HCT116 (cell line): ENCODE results near the gene CDHR3.

Source experiments
- CEBPB ChIP-seq: IDR thresholded peaks from 2 replicates; pipeline ENCODE4 v1.6.1; 2012; ENCODE audit warnings: low read depth
- EGR1 ChIP-seq: IDR thresholded peaks from 2 replicates; pipeline ENCODE4 v1.6.1; 2012; ENCODE audit warnings: low read depth
- EZH2 ChIP-seq: fragments of 200-600 bp; sonication (generic); IDR thresholded peaks from 2 replicates; pipeline ENCODE4 v1.6.1; 2017; ENCODE audit warnings: antibody characterized with exemption, mixed run types
- EZH2phosphoT487 ChIP-seq: fragments of 200-600 bp; IDR thresholded peaks from 2 replicates; pipeline ENCODE4 v1.6.1; 2018; ENCODE audit warnings: antibody characterized with exemption, borderline replicate concordance
- JUND ChIP-seq: IDR thresholded peaks from 2 replicates; pipeline ENCODE4 v1.6.1; 2012
- POLR2A ChIP-seq: IDR thresholded peaks from 2 replicates; pipeline ENCODE4 v1.7.0; 2011; ENCODE audit warnings: borderline replicate concordance; ENCODE audit not compliant: insufficient read depth, insufficient read length; ENCODE audit errors: extremely low read depth
- POLR2AphosphoS5 ChIP-seq: IDR thresholded peaks from 2 replicates; pipeline ENCODE4 v1.6.1; 2011; ENCODE audit warnings: mild to moderate bottlenecking, low read depth, low read length, moderate library complexity
- SIN3A ChIP-seq: IDR thresholded peaks from 2 replicates; pipeline ENCODE4 v1.6.1; 2012; ENCODE audit warnings: low read depth
- SP1 ChIP-seq: IDR thresholded peaks from 2 replicates; pipeline ENCODE4 v1.6.1; 2012; ENCODE audit warnings: low read depth
- SRF ChIP-seq: IDR thresholded peaks from 2 replicates; pipeline ENCODE4 v1.6.1; 2012; ENCODE audit warnings: low read depth
- YY1 ChIP-seq: IDR thresholded peaks from 2 replicates; pipeline ENCODE4 v1.6.1; 2011; ENCODE audit warnings: low read length, low read depth, moderate library complexity, mild to moderate bottlenecking; ENCODE audit not compliant: insufficient replicate concordance; ENCODE audit errors: extremely low read depth
- ZNF274 ChIP-seq: fragments of 200-500 bp; sonication (Bioruptor generic); IDR thresholded peaks from 2 replicates; pipeline ENCODE4 v1.6.1; 2014; ENCODE audit warnings: mild to moderate bottlenecking, low read depth, low read length, inconsistent platforms
- TF ChIP-seq, protein P1 (sequence below), 3 experiments: fragments of 200-600 bp in 1 of 3; sonication (generic) in 1 of 3; IDR thresholded peaks in 2 of 3; conservative IDR thresholded peaks in 1 of 3; 2 replicates each; pipeline ENCODE4 v1.5.1; 2012 to 2017; ENCODE audit warnings: low read depth in 2 of 3, low read length in 2 of 3, antibody characterized with exemption in 1 of 3, borderline replicate concordance in 1 of 3, control low read depth in 1 of 3, mild to moderate bottlenecking in 1 of 3, mixed read lengths in 1 of 3, mixed run types in 1 of 3, moderate library complexity in 1 of 3; ENCODE audit not compliant: insufficient read depth in 1 of 3
- TF ChIP-seq, protein P2 (sequence below): IDR thresholded peaks from 2 replicates; pipeline ENCODE4 v1.6.1; 2012

DNA sequence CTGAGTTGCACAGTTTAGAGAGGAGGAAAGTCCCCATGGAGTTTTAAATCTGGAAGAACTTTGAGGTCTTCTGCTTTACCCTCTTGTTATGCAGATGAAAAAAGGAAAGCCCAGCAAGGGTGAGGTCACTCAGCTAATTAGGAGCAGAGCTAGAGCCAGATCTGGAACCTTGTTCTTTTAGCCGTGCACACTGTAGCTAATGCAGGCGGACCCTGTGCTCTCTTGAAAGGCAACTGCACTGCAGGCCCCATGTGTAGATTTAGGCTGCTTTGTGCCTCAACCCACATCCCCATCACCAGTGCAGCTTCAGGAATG, 85.6 kb downstream of the CDHR3 start:
- TF ChIP-seq, protein P1, sequence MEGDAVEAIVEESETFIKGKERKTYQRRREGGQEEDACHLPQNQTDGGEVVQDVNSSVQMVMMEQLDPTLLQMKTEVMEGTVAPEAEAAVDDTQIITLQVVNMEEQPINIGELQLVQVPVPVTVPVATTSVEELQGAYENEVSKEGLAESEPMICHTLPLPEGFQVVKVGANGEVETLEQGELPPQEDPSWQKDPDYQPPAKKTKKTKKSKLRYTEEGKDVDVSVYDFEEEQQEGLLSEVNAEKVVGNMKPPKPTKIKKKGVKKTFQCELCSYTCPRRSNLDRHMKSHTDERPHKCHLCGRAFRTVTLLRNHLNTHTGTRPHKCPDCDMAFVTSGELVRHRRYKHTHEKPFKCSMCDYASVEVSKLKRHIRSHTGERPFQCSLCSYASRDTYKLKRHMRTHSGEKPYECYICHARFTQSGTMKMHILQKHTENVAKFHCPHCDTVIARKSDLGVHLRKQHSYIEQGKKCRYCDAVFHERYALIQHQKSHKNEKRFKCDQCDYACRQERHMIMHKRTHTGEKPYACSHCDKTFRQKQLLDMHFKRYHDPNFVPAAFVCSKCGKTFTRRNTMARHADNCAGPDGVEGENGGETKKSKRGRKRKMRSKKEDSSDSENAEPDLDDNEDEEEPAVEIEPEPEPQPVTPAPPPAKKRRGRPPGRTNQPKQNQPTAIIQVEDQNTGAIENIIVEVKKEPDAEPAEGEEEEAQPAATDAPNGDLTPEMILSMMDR (IDR thresholded peaks at IDR 0.05 in 2 of 3, conservative IDR thresholded peaks at IDR 0.05 in 1 of 3; ENCODE audit: borderline replicate concordance in 1 of 3, insufficient read depth in 1 of 3, low read depth in 2 of 3, low read length in 2 of 3), result no peak
- TF ChIP-seq POLR2A (no peak), EGR1 (no peak), EZH2phosphoT487 (no peak), ZNF274 (no peak), POLR2AphosphoS5 (no peak), SP1 (no peak), SIN3A (no peak), EZH2 (no peak), CEBPB (no peak), JUND (no peak), SRF (no peak), YY1 (no peak)
- TF ChIP-seq, protein P2, sequence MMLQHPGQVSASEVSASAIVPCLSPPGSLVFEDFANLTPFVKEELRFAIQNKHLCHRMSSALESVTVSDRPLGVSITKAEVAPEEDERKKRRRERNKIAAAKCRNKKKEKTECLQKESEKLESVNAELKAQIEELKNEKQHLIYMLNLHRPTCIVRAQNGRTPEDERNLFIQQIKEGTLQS, result no peak
